Measurements from ENCODE around the gene PPP4R2.

GRCh38 chr3:73073091-73073707 is 76.6 kb downstream of the PPP4R2 start:
- TF ChIP-seq CTCF (IDR thresholded peaks at IDR 0.05) (no peak), POLR2A (IDR thresholded peaks at IDR 0.05) (no peak)

Measured in upper lobe of left lung (tissue), 4 donors.